Measurements from ENCODE around the gene LENG9.
A peak's percentile ranks its signal among the peaks of the same experiment; 100 is the strongest.

The LENG9 gene

DNA sequence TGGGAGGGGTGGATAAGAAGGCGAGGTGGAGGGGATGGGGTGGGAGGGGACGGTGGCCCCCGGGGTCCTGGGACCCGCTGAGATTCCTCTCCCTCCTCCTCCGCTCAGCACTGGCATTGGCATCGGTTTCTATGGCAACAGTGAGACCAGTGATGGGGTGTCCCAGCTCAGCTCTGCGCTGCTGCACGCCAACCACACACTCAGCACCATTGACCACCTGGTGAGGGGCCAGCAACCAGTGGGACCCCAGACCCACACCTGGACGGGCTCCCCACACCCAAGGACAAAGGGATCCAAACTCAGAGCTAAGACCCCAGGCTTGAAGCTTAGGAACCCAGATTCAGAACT lies 42.4 kb downstream of the LENG9 start:
- Histone ChIP-seq H3K9ac (ENCODE audit: low read length) (no peak overlapping the region), H3K27me3 (ENCODE audit: insufficient read depth, low read length, poor library complexity) (peaks cover 4% of the 10 kb centered on the region), H3K18ac (ENCODE audit: low read length) (no peak overlapping the region), H2BK15ac (replicated peaks; ENCODE audit: low read depth) (no peak overlapping the region), H3K4me2 (ENCODE audit: low read length) (no peak overlapping the region), H4K5ac (ENCODE audit: low read length) (no peak overlapping the region), H2BK120ac (ENCODE audit: low read depth, low read length) (no peak overlapping the region), H3K4me3 (ENCODE audit: low read length) (no peak overlapping the region), H3K23ac (ENCODE audit: low read length) (no peak overlapping the region), H2AK5ac (ENCODE audit: low read length) (no peak overlapping the region), H3K27ac (ENCODE audit: low read depth, low read length) (no peak overlapping the region), H2BK5ac (ENCODE audit: low read length) (no peak overlapping the region), H3K4ac (ENCODE audit: low read depth, low read length) (no peak overlapping the region), H4K8ac (ENCODE audit: low read depth, low read length) (no peak overlapping the region), H3K56ac (ENCODE audit: low read length) (no peak overlapping the region), H3K4me1 (ENCODE audit: control insufficient read depth, low read depth, low read length) (no peaks in the 10 kb centered on the region), H3K79me1 (ENCODE audit: low read length) (no peaks in the 10 kb centered on the region), H3K36me3 (ENCODE audit: control insufficient read depth, insufficient read depth, low read length) (no peaks in the 10 kb centered on the region), H3K79me2 (ENCODE audit: control insufficient read depth, insufficient read depth, low read length) (no peaks in the 10 kb centered on the region)
- no peak for DNase-seq
- WGBS (ENCODE audit: extremely low coverage, insufficient coverage, low lambda C conversion rate): no CpG with 5 or more reads among the region's 9 CpGs

- H2BK5ac ChIP-seq (ENCODE audit: low read length): no peak overlapping the region
- no peak overlapping the region for H4K8ac ChIP-seq (ENCODE audit: low read depth, low read length)
- peaks cover 10% of the 10 kb centered on the region for H3K27me3 ChIP-seq (ENCODE audit: insufficient read depth, low read length, poor library complexity)
- H3K27ac ChIP-seq (ENCODE audit: low read depth, low read length): no peak overlapping the region
- no peak overlapping the region for H3K18ac ChIP-seq (ENCODE audit: low read length)
- no peaks in the 10 kb centered on the region for H3K79me1 ChIP-seq (ENCODE audit: low read length)
- no peak overlapping the region for H3K4me3 ChIP-seq (ENCODE audit: low read length)
- no peak overlapping the region for H4K5ac ChIP-seq (ENCODE audit: low read length)
- H3K56ac ChIP-seq (ENCODE audit: low read length): peak overlapping the region; percentile 25
- H3K79me2 ChIP-seq (ENCODE audit: control insufficient read depth, insufficient read depth, low read length): no peaks in the 10 kb centered on the region
- no CpG with 5 or more reads among the region's 37 CpGs for WGBS (ENCODE audit: extremely low coverage, insufficient coverage, low lambda C conversion rate)
- peak; percentile 52 for DNase-seq
- H3K4ac ChIP-seq (ENCODE audit: low read depth, low read length): no peak overlapping the region
- H2BK120ac ChIP-seq (ENCODE audit: low read depth, low read length): no peak overlapping the region
- H2AK5ac ChIP-seq (ENCODE audit: low read length): no peak overlapping the region
- H2BK15ac ChIP-seq (replicated peaks; ENCODE audit: low read depth): no peak overlapping the region
- peak overlapping the region; percentile 27 for H3K4me2 ChIP-seq (ENCODE audit: low read length)
- H3K9ac ChIP-seq (ENCODE audit: low read length): no peak overlapping the region
- no peaks in the 10 kb centered on the region for H3K36me3 ChIP-seq (ENCODE audit: control insufficient read depth, insufficient read depth, low read length)
- no peak overlapping the region for H3K23ac ChIP-seq (ENCODE audit: low read length)
- H3K4me1 ChIP-seq (ENCODE audit: control insufficient read depth, low read depth, low read length): no peaks in the 10 kb centered on the region
Measured at GRCh38 chr19:54420383-54421168, 43.0 kb downstream of the LENG9 start.

GRCh38 chr19:54420068-54420382 lies 43.6 kb downstream of the LENG9 start:
- Histone ChIP-seq H3K4me2 (ENCODE audit: low read length) (peak overlapping the region; percentile 20), H3K56ac (ENCODE audit: low read length) (peak overlapping the region; percentile 25), H3K79me2 (ENCODE audit: control insufficient read depth, insufficient read depth, low read length) (no peaks in the 10 kb centered on the region), H2BK15ac (replicated peaks; ENCODE audit: low read depth) (no peak overlapping the region), H3K27ac (ENCODE audit: low read depth, low read length) (no peak overlapping the region), H2BK120ac (ENCODE audit: low read depth, low read length) (no peak overlapping the region), H4K5ac (ENCODE audit: low read length) (no peak overlapping the region), H2AK5ac (ENCODE audit: low read length) (no peak overlapping the region), H3K27me3 (ENCODE audit: insufficient read depth, low read length, poor library complexity) (peaks cover 12% of the 10 kb centered on the region), H3K4ac (ENCODE audit: low read depth, low read length) (no peak overlapping the region), H3K36me3 (ENCODE audit: control insufficient read depth, insufficient read depth, low read length) (no peaks in the 10 kb centered on the region), H3K79me1 (ENCODE audit: low read length) (no peaks in the 10 kb centered on the region), H4K8ac (ENCODE audit: low read depth, low read length) (no peak overlapping the region), H2BK5ac (ENCODE audit: low read length) (no peak overlapping the region), H3K4me3 (ENCODE audit: low read length) (no peak overlapping the region), H3K18ac (ENCODE audit: low read length) (no peak overlapping the region), H3K9ac (ENCODE audit: low read length) (no peak overlapping the region), H3K23ac (ENCODE audit: low read length) (no peak overlapping the region), H3K4me1 (ENCODE audit: control insufficient read depth, low read depth, low read length) (no peaks in the 10 kb centered on the region)
- no CpG with 5 or more reads among the region's 10 CpGs for WGBS (ENCODE audit: extremely low coverage, insufficient coverage, low lambda C conversion rate)
- DNase-seq: no peak

DNA sequence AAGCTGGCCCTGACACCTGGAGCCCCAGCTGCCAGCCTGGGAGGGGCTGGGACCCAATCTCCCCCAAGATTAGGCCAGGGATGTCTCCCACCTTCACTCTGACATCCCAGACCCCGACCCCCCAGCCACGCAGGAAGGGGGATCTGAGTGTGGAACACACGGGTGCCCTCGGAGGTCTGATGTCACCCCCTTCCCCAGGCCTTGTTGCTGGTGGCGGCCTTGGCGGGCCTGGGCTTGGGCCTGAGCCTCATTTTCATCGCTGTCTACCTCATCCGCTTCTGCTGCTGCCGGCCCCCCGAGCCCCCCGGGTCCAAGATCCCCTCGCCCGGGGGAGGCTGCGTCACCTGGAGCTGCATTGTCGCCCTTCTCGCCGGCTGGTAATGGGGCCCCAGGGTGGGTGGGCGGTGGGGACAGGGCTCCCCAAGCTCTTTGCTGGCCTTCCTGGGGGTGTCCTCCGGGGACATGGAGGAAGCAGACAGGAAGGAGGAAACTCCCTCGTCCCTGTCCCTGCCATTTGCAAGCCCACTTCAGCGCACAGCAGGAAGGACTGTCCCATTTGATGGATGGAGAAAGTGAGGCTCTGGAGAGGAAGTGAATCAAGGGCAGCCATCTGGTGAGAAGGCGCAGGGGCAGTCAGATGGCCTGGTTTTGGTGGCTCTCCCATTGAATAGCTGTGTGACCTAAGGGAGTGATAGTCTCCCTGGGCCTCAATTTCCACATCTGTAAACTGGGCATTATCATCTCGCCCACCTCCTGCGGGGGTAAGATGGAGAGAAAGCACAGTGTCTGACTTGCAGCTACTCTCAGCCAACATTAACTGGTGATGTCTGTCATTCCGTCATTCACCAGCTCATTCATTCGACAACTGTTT lies 44.4 kb downstream of the LENG9 start:
- H3K27me3 ChIP-seq (ENCODE audit: insufficient read depth, low read length, poor library complexity): peaks cover 16% of the 10 kb centered on the region
- H3K4me1 ChIP-seq (ENCODE audit: control insufficient read depth, low read depth, low read length): no peaks in the 10 kb centered on the region

GRCh38 chr19:54418030-54418929 lies 45.3 kb downstream of the LENG9 start:
- Histone ChIP-seq H3K56ac (ENCODE audit: low read length) (no peak overlapping the region), H3K27ac (ENCODE audit: low read depth, low read length) (no peak overlapping the region), H3K79me2 (ENCODE audit: control insufficient read depth, insufficient read depth, low read length) (no peaks in the 10 kb centered on the region), H3K4ac (ENCODE audit: low read depth, low read length) (no peak overlapping the region), H3K36me3 (ENCODE audit: control insufficient read depth, insufficient read depth, low read length) (no peaks in the 10 kb centered on the region), H3K18ac (ENCODE audit: low read length) (no peak overlapping the region), H3K23ac (ENCODE audit: low read length) (no peak overlapping the region), H3K4me2 (ENCODE audit: low read length) (no peak overlapping the region), H3K79me1 (ENCODE audit: low read length) (no peaks in the 10 kb centered on the region), H2BK5ac (ENCODE audit: low read length) (no peak overlapping the region), H2BK120ac (ENCODE audit: low read depth, low read length) (no peak overlapping the region), H3K27me3 (ENCODE audit: insufficient read depth, low read length, poor library complexity) (peaks cover 16% of the 10 kb centered on the region), H4K8ac (ENCODE audit: low read depth, low read length) (no peak overlapping the region), H2BK15ac (replicated peaks; ENCODE audit: low read depth) (no peak overlapping the region), H3K4me3 (ENCODE audit: low read length) (no peak overlapping the region), H4K5ac (ENCODE audit: low read length) (no peak overlapping the region), H3K4me1 (ENCODE audit: control insufficient read depth, low read depth, low read length) (no peaks in the 10 kb centered on the region), H2AK5ac (ENCODE audit: low read length) (no peak overlapping the region), H3K9ac (ENCODE audit: low read length) (no peak overlapping the region)
- no CpG with 5 or more reads among the region's 25 CpGs for WGBS (ENCODE audit: extremely low coverage, insufficient coverage, low lambda C conversion rate)
- peak; percentile 43 for DNase-seq

More for the DNA sequence above, 44.4 kb downstream of the LENG9 start:
- Histone ChIP-seq H2BK15ac (replicated peaks; ENCODE audit: low read depth) (no peak overlapping the region), H3K4me2 (ENCODE audit: low read length) (no peak overlapping the region), H3K23ac (ENCODE audit: low read length) (no peak overlapping the region), H2BK120ac (ENCODE audit: low read depth, low read length) (no peak overlapping the region), H3K79me1 (ENCODE audit: low read length) (no peaks in the 10 kb centered on the region), H3K4me3 (ENCODE audit: low read length) (no peak overlapping the region), H3K36me3 (ENCODE audit: control insufficient read depth, insufficient read depth, low read length) (no peaks in the 10 kb centered on the region), H3K27ac (ENCODE audit: low read depth, low read length) (no peak overlapping the region), H4K8ac (ENCODE audit: low read depth, low read length) (no peak overlapping the region), H3K56ac (ENCODE audit: low read length) (no peak overlapping the region), H4K5ac (ENCODE audit: low read length) (no peak overlapping the region), H2BK5ac (ENCODE audit: low read length) (no peak overlapping the region), H3K4ac (ENCODE audit: low read depth, low read length) (no peak overlapping the region), H3K18ac (ENCODE audit: low read length) (no peak overlapping the region), H2AK5ac (ENCODE audit: low read length) (no peak overlapping the region), H3K9ac (ENCODE audit: low read length) (no peak overlapping the region), H3K79me2 (ENCODE audit: control insufficient read depth, insufficient read depth, low read length) (no peaks in the 10 kb centered on the region)
- no CpG with 5 or more reads among the region's 26 CpGs for WGBS (ENCODE audit: extremely low coverage, insufficient coverage, low lambda C conversion rate)
- no peak for DNase-seq

Measured in mesendoderm (in vitro differentiated cells).